Measurements from ENCODE around the gene ZMIZ1.

ZMIZ1 gene

DNA sequence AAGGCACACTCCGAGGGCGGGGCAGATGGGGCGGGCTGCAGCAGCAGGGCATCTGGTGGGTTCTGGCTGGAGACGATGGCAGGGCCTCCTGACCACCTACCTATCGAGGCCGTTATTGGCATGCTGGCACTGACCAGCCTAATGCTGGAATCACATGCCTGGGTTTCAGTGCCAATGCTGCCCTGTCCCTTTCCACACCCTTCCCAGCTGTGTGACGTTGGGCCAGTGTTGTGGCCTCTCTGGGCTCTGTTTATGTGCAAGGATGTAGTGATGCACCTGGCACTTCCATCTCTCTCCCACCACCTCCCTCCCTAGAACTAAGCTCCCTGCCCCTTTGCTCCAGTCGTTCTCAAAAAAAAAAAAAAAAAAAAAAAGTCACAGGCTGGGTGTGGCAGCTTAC lies 132.9 kb downstream of the ZMIZ1 start:
- H3K4me3 ChIP-seq (ENCODE audit: low read length) = no peak overlapping the region
- no peak overlapping the region for H2AFZ ChIP-seq (ENCODE audit: low read depth, low read length)
- H3K9me3 ChIP-seq (ENCODE audit: low read length) = no peaks in the 10 kb centered on the region
- no peaks in the 10 kb centered on the region for H3K27me3 ChIP-seq (ENCODE audit: insufficient read depth, low read length)
- peaks cover 38% of the 10 kb centered on the region for H3K36me3 ChIP-seq (ENCODE audit: insufficient read depth, low read length)
- H3K4me1 ChIP-seq (ENCODE audit: insufficient read depth, low read length) = no peaks in the 10 kb centered on the region

DNA sequence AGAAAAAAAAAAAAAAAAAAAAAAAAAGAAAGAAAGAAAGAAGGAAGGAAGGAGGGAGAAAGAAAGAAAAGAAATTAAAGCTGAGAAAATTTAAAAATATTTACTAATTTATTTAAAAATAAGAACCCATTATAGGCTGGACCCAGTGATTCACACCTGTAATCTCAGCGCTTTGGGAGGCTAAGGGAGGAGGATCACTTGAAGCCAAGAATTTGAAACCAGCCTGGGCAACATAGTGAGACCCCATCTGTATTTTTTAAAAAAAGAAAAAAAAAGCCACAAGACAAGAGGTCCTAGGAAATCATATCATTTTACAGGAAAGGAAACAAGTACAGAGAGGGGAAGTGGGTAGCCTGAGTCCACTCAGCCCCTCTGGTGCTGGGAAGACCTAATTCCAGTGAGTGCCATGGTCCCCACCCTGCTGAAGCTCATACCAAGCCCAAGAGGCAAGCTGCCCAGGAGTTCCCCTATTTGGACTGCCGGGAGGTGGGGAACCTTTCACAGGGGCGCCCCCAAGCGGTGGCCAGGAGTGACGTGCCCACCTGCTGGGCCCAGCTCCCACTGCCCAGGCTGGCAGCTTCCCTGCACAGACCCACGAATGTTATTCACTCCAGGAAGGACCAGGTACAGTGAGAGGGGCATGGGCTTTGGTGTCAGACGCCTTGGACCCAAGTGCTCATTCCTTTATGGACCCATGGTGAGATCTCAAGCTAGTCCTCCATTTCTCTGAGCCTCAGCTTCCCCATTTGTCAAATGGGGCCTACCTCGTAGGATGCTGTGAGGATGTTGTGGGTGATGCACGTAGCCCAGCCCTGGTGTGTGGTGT lies 133.6 kb downstream of the ZMIZ1 start:
- H2AFZ ChIP-seq (ENCODE audit: low read depth, low read length) = no peak overlapping the region
- H3K4me1 ChIP-seq (ENCODE audit: insufficient read depth, low read length) = no peaks in the 10 kb centered on the region
- H3K36me3 ChIP-seq (ENCODE audit: insufficient read depth, low read length) = peaks cover 39% of the 10 kb centered on the region
- no peaks in the 10 kb centered on the region for H3K27me3 ChIP-seq (ENCODE audit: insufficient read depth, low read length)
- no peaks in the 10 kb centered on the region for H3K9me3 ChIP-seq (ENCODE audit: low read length)
- no peak overlapping the region for H3K4me3 ChIP-seq (ENCODE audit: low read length)

DNA sequence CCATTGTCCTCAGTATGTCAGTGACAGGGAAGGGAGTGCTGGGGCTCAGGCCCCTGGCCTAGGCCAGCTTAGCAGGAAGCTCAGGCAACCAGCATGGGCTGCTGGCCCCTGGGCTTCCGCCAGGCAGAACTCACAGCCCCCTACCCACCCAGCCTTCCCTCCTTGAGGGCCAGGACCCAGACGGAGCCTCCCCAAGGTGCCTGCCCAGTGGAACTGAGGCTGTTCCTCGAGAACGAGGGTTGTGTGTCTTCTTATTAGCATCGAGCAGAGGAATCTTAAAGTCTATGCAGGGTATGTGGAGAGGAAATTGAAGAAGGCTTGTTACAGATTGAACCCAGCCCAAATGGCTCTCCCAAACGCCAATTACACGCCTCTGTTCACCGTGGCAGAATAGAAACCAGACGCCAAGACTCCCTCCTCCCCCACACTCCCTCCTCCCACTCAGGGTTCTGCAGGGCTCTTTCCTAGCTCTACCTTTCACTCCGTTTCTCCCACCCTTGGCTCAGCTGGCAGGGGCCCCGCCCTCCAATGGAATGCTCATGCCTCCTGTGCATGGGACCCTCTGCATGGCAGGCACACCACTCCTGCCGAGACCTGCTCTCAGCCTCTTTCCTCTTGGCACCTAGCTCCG lies 134.4 kb downstream of the ZMIZ1 start:
- no peak overlapping the region for H3K4me3 ChIP-seq (ENCODE audit: low read length)
- no peak overlapping the region for H2AFZ ChIP-seq (ENCODE audit: low read depth, low read length)
- no peaks in the 10 kb centered on the region for H3K9me3 ChIP-seq (ENCODE audit: low read length)
- no peaks in the 10 kb centered on the region for H3K4me1 ChIP-seq (ENCODE audit: insufficient read depth, low read length)
- H3K27me3 ChIP-seq (ENCODE audit: insufficient read depth, low read length) = no peaks in the 10 kb centered on the region
- peaks cover 42% of the 10 kb centered on the region for H3K36me3 ChIP-seq (ENCODE audit: insufficient read depth, low read length)

DNA sequence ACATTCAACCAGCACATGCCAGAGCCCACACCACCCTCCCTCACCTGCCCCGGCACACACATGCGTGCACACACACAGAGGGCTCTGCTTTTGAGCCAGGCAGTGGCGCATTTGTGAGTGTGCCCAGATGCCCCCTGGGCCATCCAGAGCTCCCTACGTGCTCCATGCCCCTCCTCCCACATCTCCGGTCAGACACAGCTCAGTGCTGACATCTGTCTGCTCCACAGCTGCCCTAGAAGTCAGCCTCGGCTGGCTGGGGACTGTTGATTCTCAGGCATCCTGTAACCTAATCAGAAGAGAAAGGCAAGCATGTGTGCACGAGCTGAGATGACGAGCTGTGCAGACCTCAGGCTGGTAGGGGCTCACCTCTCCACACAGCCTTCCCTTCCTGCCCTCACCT lies 135.1 kb downstream of the ZMIZ1 start:
- no peak overlapping the region for H3K4me3 ChIP-seq (ENCODE audit: low read length)
- H3K9me3 ChIP-seq (ENCODE audit: low read length) = no peaks in the 10 kb centered on the region
- no peak overlapping the region for H2AFZ ChIP-seq (ENCODE audit: low read depth, low read length)
- no peaks in the 10 kb centered on the region for H3K4me1 ChIP-seq (ENCODE audit: insufficient read depth, low read length)
- H3K36me3 ChIP-seq (ENCODE audit: insufficient read depth, low read length) = peaks cover 49% of the 10 kb centered on the region
- H3K27me3 ChIP-seq (ENCODE audit: insufficient read depth, low read length) = no peaks in the 10 kb centered on the region

DNA sequence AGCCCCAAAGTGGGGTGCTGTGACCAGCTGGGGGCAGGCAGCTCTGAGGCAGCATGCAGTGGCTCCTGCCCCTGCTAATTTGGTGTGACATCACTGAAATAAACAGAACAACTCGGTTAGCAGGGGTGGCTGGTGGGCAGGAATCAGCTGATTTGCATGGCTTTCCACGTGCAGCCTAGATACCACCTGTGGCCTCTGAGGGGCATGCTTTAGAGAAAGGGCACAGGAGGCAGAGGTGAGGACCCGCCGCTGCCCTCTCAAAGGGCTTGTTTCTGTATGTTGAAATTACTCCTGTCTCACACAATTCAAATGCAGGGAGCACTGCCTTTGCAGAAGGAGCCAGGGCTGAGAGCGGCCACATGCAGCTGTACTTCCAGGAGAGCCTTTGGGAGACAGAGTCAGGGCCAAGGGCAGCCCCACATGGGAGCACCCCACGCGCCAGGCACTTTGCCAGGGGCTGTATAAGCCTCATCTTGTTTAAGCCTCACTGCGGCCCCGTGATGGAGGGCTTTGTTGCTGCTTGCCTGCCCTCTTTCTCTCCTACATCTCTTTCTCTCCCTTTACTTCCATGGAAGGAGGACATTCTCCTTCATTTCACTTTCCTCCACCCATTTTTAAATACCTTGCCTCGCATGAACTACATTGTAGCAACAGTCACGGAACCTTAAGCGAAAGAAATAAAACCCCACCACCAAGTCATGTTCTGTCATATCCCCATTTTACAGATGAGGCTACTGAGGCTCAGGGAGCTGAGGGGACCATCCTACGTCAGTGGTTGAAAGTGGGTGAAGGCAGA lies 137.7 kb downstream of the ZMIZ1 start:
- no peak overlapping the region for H2AFZ ChIP-seq (ENCODE audit: low read depth, low read length)
- no peaks in the 10 kb centered on the region for H3K9me3 ChIP-seq (ENCODE audit: low read length)

DNA sequence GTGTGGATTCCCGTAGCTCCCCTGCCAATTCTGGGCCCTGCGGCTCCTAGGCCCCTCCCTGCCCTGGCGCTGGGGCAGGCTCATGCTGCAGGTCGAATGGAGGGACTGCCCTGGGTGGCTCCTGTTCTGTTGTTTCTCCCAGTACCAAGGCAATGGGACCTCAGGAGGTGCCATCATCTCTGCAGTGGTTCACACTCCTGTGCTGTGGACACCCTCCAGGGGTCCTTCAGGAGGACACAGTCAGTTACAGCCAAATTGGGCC lies 138.3 kb downstream of the ZMIZ1 start:
- no peaks in the 10 kb centered on the region for H3K27me3 ChIP-seq (ENCODE audit: insufficient read depth, low read length)
- H3K4me3 ChIP-seq (ENCODE audit: low read length) = no peak overlapping the region
- peaks cover 60% of the 10 kb centered on the region for H3K36me3 ChIP-seq (ENCODE audit: insufficient read depth, low read length)
- no peak overlapping the region for H2AFZ ChIP-seq (ENCODE audit: low read depth, low read length)
- no peaks in the 10 kb centered on the region for H3K4me1 ChIP-seq (ENCODE audit: insufficient read depth, low read length)
- no peaks in the 10 kb centered on the region for H3K9me3 ChIP-seq (ENCODE audit: low read length)

More for the DNA sequence above, 137.7 kb downstream of the ZMIZ1 start:
- no peaks in the 10 kb centered on the region for H3K4me1 ChIP-seq (ENCODE audit: insufficient read depth, low read length)
- H3K4me3 ChIP-seq (ENCODE audit: low read length) = no peak overlapping the region
- H3K27me3 ChIP-seq (ENCODE audit: insufficient read depth, low read length) = no peaks in the 10 kb centered on the region
- peaks cover 63% of the 10 kb centered on the region for H3K36me3 ChIP-seq (ENCODE audit: insufficient read depth, low read length)

DNA sequence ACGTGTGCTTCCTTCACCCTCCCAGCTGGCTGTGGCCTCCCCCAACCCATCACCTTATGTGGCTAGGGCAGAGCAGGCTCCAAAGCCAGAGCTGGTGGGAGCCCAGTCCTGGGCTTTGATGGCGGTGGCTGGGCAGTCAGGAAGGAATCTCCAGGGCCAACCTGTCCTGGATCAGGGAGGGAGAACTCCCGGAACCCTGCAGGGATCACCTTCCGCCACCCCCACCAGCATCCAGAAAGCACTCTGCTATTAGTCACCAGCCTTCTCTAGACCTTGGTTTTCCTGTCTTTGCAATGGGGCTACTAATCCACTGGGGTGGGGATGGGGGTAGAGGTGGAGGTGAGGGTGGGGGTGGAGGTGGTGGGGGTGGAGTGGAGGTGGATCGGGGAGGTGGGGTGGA lies 139.0 kb downstream of the ZMIZ1 start:
- no peaks in the 10 kb centered on the region for H3K9me3 ChIP-seq (ENCODE audit: low read length)
- H3K4me1 ChIP-seq (ENCODE audit: insufficient read depth, low read length) = no peaks in the 10 kb centered on the region
- peaks cover 58% of the 10 kb centered on the region for H3K36me3 ChIP-seq (ENCODE audit: insufficient read depth, low read length)
- H3K27me3 ChIP-seq (ENCODE audit: insufficient read depth, low read length) = no peaks in the 10 kb centered on the region
- no peak overlapping the region for H2AFZ ChIP-seq (ENCODE audit: low read depth, low read length)
- H3K4me3 ChIP-seq (ENCODE audit: low read length) = no peak overlapping the region

DNA sequence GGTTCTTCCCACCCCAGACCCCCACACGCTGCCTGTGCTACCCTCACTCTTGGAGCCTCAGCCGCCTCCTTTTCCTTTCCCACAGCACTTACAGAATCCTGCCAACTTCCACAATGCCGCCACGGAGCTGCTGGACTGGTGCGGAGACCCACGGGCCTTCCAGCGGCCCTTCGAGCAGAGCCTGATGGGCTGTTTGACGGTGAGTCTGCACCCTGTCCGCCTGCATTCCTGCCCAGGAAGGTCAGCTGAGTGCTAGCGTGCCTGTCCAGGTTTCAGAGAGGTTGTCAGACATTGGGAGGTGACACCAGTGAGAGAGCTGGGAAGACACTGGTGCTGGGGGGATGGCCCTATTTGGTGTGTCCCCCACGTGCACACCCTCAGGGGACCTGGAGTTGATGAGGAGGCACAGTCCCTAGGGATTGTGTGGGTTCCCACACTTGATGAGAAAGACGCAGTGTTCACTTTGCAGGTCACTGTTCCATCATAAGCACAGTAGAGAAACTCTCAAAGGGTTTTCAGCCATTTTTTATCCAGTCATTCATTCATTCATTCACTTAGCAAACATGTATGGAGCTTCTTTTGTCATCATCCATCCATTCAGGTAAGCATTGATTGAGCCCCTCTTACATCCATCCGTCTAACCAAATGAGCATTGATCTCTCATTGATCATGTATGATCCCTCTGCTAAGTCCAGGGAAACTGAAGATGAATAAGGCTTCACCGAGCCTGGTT lies 139.7 kb downstream of the ZMIZ1 start:
- peaks cover 52% of the 10 kb centered on the region for H3K36me3 ChIP-seq (ENCODE audit: insufficient read depth, low read length)
- no peaks in the 10 kb centered on the region for H3K27me3 ChIP-seq (ENCODE audit: insufficient read depth, low read length)
- no peaks in the 10 kb centered on the region for H3K4me1 ChIP-seq (ENCODE audit: insufficient read depth, low read length)
- no peaks in the 10 kb centered on the region for H3K9me3 ChIP-seq (ENCODE audit: low read length)
- H3K4me3 ChIP-seq (ENCODE audit: low read length) = no peak overlapping the region
- no peak overlapping the region for H2AFZ ChIP-seq (ENCODE audit: low read depth, low read length)

DNA sequence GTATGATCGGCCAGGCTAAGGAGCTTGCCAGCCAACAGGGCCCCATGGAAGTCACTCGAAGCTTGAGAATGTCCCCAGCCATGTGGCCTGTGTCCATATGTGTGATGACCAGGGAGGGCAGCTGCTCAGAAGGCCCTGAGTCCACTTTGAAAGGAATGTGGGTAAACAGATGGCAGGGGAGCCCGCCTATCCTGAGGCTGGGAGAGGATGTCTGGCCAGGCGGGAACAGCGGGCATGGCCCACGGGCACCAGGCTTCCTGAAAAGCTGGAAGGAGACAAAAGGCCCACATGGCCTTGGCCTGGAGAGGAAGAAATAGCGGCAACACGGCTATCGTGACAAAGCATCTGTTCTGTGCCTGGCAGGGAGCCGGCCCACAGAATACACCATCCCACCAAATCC lies 140.6 kb downstream of the ZMIZ1 start:
- Histone ChIP-seq H3K36me3 (ENCODE audit: insufficient read depth, low read length) (peaks cover 46% of the 10 kb centered on the region), H3K9me3 (ENCODE audit: low read length) (no peaks in the 10 kb centered on the region), H3K27me3 (ENCODE audit: insufficient read depth, low read length) (no peaks in the 10 kb centered on the region), H3K4me1 (ENCODE audit: insufficient read depth, low read length) (no peaks in the 10 kb centered on the region), H2AFZ (ENCODE audit: low read depth, low read length) (no peak overlapping the region), H3K4me3 (ENCODE audit: low read length) (no peak overlapping the region)

DNA sequence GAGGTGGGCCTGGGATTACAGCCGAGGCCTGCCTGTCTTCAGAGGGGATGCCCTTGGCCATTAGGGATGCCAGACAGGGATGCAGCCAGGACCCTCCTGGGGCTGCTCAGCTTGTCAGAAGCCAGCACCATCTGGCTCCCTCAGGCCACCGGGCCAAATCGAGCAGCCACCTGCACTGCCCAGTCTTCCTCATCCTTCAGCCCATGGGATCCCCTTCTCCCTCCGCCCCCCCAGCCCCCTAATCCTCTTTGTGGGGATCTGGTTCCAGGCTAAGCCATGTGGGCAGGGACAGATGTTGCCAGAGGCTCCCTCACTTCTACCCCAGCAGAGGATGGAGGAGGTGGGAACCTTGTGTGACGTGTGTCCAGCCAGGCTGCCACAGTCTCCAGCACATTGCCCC lies 141.1 kb downstream of the ZMIZ1 start:
- Histone ChIP-seq H3K4me1 (ENCODE audit: insufficient read depth, low read length) (no peaks in the 10 kb centered on the region), H3K27me3 (ENCODE audit: insufficient read depth, low read length) (no peaks in the 10 kb centered on the region), H2AFZ (ENCODE audit: low read depth, low read length) (no peak overlapping the region), H3K4me3 (ENCODE audit: low read length) (no peak overlapping the region), H3K36me3 (ENCODE audit: insufficient read depth, low read length) (peaks cover 41% of the 10 kb centered on the region), H3K9me3 (ENCODE audit: low read length) (no peaks in the 10 kb centered on the region)

DNA sequence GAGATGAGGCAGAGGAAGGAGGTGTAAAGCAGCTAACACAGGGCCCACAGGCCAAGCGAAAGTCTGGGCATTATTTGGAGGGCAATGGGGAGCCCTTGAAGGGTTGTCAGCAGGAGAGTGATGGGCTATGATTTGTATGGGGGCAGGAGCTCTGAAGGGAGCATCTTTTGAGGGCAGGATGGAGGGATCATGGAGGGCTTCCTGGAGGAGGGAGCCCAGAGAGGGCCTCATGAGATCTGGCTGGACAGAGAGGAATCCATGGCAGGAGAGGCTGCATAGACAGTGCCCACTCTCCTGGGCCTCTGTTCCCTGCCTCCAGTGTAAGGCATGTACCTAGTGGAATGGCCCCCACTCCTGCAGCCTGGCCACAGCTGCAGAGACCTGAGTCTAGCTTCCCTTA lies 141.9 kb downstream of the ZMIZ1 start:
- Histone ChIP-seq H3K9me3 (ENCODE audit: low read length) (no peaks in the 10 kb centered on the region), H2AFZ (ENCODE audit: low read depth, low read length) (no peak overlapping the region), H3K36me3 (ENCODE audit: insufficient read depth, low read length) (peaks cover 42% of the 10 kb centered on the region), H3K4me1 (ENCODE audit: insufficient read depth, low read length) (no peaks in the 10 kb centered on the region), H3K27me3 (ENCODE audit: insufficient read depth, low read length) (no peaks in the 10 kb centered on the region), H3K4me3 (ENCODE audit: low read length) (no peak overlapping the region)

DNA sequence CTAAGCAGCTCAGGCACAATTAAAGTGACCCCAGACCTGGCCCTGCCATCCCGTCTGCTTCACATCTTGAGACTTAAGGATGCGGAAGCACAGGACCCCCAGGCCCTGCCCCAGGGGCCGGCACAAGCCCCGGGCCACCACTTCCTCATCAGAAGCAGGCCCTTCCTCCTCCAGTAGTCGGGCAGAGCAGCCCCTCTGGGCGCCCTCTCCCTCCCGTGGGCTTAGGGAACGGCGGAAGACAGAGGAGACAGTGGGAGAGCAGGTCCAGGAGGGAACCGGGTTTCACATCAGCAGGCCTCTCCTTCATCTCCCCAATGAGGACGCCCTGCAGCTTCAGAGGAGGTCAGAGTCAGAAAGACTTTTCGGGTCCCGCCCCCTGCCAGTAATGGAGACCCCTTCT lies 142.8 kb downstream of the ZMIZ1 start:
- Histone ChIP-seq H3K4me3 (ENCODE audit: low read length) (no peak overlapping the region), H3K9me3 (ENCODE audit: low read length) (no peaks in the 10 kb centered on the region), H2AFZ (ENCODE audit: low read depth, low read length) (no peak overlapping the region), H3K36me3 (ENCODE audit: insufficient read depth, low read length) (peaks cover 46% of the 10 kb centered on the region), H3K27me3 (ENCODE audit: insufficient read depth, low read length) (no peaks in the 10 kb centered on the region), H3K4me1 (ENCODE audit: insufficient read depth, low read length) (no peaks in the 10 kb centered on the region)

DNA sequence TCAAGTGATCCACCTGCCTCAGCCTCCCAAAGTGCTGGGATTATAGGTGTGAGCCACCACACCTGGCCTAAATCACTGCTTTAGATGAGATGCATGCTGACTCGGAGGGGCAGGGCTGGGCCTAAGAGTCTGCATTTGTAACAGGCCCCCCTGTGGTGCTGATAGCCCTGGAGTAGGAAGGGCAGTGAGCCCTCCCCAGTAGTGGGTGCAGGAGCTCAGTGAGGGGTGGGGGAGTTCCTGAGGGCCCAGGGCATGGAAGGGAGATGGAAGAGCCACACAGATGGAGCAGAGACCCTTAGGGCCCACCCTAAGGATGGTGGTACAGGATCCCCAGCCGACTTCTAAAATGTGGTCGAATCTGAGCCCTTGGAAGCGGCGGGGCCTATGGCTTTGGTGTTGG lies 146.8 kb downstream of the ZMIZ1 start:
- Histone ChIP-seq H3K4me1 (ENCODE audit: insufficient read depth, low read length) (peaks cover 5% of the 10 kb centered on the region), H3K36me3 (ENCODE audit: insufficient read depth, low read length) (peaks cover 33% of the 10 kb centered on the region), H3K27me3 (ENCODE audit: insufficient read depth, low read length) (no peaks in the 10 kb centered on the region), H2AFZ (ENCODE audit: low read depth, low read length) (no peak overlapping the region), H3K4me3 (ENCODE audit: low read length) (no peak overlapping the region), H3K9me3 (ENCODE audit: low read length) (no peaks in the 10 kb centered on the region)
